ES-I3 (cell line): ENCODE results near the gene TUBGCP2.
A peak's percentile ranks its signal among the peaks of the same experiment; 100 is the strongest.

Source experiments
- H3K36me3 ChIP-seq: 2 replicates; pipeline ENCODE4 v1.6.1; 2013; ENCODE audit warnings: mild to moderate bottlenecking, low read length, control low read depth, moderate library complexity; ENCODE audit not compliant: insufficient read depth
- H3K4me1 ChIP-seq: 2 replicates; pipeline ENCODE4 v1.6.1; 2013; ENCODE audit warnings: mild to moderate bottlenecking, control low read depth, low read length; ENCODE audit not compliant: insufficient read depth
- H3K9ac ChIP-seq: 2 replicates; pipeline ENCODE4 v1.6.1; 2013; ENCODE audit warnings: low read depth, mild to moderate bottlenecking, low read length, moderate library complexity
- H3K9me3 ChIP-seq: 2 replicates; pipeline ENCODE4 v1.6.1; 2013; ENCODE audit warnings: mild to moderate bottlenecking, low read length, moderate library complexity; ENCODE audit not compliant: control insufficient read depth, insufficient read depth

Gene TUBGCP2

GRCh38 chr10:133231244-133231945, 77.3 kb downstream of the TUBGCP2 start:
- no peaks in the 10 kb centered on the region for H3K9me3 ChIP-seq
- H3K36me3 ChIP-seq = no peaks in the 10 kb centered on the region
- peaks cover under 1% of the 10 kb centered on the region; the same call in 1 of the 2 replicates for H3K4me1 ChIP-seq
- H3K9ac ChIP-seq = peak overlapping the region; percentile 45

GRCh38 chr10:133230387-133231195, 78.1 kb downstream of the TUBGCP2 start:
- Histone ChIP-seq H3K4me1 (peaks cover 6% of the 10 kb centered on the region; the same call in 1 of the 2 replicates), H3K9ac (peak overlapping the region; percentile 75), H3K36me3 (no peaks in the 10 kb centered on the region), H3K9me3 (no peaks in the 10 kb centered on the region)

- H3K36me3 ChIP-seq = no peaks in the 10 kb centered on the region
- H3K9me3 ChIP-seq = no peaks in the 10 kb centered on the region
- peak within 1 kb of the TSS; percentile 75 for H3K9ac ChIP-seq
- H3K4me1 ChIP-seq = peaks cover 6% of the 10 kb centered on the region; the same call in 1 of the 2 replicates
Observed at GRCh38 chr10:133230044-133230361, 78.7 kb downstream of the TUBGCP2 start, which contains the start of gene UTF1. UTF1 (plus strand) TSS chr10:133230217; CDS start chr10:133230289, 72 bp downstream.

GRCh38 chr10:133229265-133230043, 79.2 kb downstream of the TUBGCP2 start:
- no peaks in the 10 kb centered on the region for H3K9me3 ChIP-seq
- H3K36me3 ChIP-seq = no peaks in the 10 kb centered on the region
- H3K9ac ChIP-seq = peak overlapping the region; percentile 67
- peaks cover 6% of the 10 kb centered on the region; the same call in 1 of the 2 replicates for H3K4me1 ChIP-seq
